ENCODE data around the gene STK17B. TPM values are rescaled to one million over a fixed set of nuclear protein-coding genes. Genes with fewer than 3 reads are reported as not detected.

The STK17B gene
- total and polyA plus RNA-seq, 9 of the 15 experiments (the other 6 are each of a cell fraction or from before 2014, with no cell fraction given), result 2.3 to 17.7 (median 8.5) TPM

DNA sequence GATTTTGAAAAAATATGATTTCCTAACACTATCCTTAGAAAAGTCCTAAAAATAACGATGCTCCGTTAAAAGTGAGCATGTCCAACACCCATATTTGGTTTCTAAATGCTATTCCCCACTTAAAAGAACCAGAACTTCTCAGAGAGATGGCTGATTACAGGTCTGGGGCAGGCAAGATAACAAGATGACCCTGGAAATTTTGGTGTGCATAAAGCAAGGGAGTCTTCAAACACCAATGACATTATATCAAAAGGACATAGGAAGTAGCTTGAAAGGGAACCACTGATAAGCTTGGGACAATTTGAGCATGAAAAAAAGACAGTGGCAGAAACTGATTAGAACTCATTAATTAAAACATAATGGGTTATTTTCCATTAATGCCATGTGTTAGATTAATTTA is 17.9 kb downstream of the STK17B start (continued):
- TF ChIP-seq, protein P1, sequence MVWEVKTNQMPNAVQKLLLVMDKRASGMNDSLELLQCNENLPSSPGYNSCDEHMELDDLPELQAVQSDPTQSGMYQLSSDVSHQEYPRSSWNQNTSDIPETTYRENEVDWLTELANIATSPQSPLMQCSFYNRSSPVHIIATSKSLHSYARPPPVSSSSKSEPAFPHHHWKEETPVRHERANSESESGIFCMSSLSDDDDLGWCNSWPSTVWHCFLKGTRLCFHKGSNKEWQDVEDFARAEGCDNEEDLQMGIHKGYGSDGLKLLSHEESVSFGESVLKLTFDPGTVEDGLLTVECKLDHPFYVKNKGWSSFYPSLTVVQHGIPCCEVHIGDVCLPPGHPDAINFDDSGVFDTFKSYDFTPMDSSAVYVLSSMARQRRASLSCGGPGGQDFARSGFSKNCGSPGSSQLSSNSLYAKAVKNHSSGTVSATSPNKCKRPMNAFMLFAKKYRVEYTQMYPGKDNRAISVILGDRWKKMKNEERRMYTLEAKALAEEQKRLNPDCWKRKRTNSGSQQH (CRISPR knock-in tag; IDR thresholded peaks at IDR 0.05), result no peak
- peak in 1 of 2 experiments; percentile 46; a peak in 1 of 4 replicates for TF ChIP-seq SRF (CRISPR knock-in tag; IDR thresholded peaks at IDR 0.05)
- no peak for TF ChIP-seq FOXP1 (CRISPR knock-in tag; IDR thresholded peaks at IDR 0.05)
- no peak for TF ChIP-seq DNMT1 (IDR thresholded peaks at IDR 0.05)
- TF ChIP-seq, protein P2, sequence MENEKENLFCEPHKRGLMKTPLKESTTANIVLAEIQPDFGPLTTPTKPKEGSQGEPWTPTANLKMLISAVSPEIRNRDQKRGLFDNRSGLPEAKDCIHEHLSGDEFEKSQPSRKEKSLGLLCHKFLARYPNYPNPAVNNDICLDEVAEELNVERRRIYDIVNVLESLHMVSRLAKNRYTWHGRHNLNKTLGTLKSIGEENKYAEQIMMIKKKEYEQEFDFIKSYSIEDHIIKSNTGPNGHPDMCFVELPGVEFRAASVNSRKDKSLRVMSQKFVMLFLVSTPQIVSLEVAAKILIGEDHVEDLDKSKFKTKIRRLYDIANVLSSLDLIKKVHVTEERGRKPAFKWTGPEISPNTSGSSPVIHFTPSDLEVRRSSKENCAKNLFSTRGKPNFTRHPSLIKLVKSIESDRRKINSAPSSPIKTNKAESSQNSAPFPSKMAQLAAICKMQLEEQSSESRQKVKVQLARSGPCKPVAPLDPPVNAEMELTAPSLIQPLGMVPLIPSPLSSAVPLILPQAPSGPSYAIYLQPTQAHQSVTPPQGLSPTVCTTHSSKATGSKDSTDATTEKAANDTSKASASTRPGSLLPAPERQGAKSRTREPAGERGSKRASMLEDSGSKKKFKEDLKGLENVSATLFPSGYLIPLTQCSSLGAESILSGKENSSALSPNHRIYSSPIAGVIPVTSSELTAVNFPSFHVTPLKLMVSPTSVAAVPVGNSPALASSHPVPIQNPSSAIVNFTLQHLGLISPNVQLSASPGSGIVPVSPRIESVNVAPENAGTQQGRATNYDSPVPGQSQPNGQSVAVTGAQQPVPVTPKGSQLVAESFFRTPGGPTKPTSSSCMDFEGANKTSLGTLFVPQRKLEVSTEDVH (IDR thresholded peaks at IDR 0.05; ENCODE audit: low read depth, partially characterized antibody), result no peak
- TF ChIP-seq, protein P3, sequence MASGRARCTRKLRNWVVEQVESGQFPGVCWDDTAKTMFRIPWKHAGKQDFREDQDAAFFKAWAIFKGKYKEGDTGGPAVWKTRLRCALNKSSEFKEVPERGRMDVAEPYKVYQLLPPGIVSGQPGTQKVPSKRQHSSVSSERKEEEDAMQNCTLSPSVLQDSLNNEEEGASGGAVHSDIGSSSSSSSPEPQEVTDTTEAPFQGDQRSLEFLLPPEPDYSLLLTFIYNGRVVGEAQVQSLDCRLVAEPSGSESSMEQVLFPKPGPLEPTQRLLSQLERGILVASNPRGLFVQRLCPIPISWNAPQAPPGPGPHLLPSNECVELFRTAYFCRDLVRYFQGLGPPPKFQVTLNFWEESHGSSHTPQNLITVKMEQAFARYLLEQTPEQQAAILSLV (tag; IDR thresholded peaks at IDR 0.05), result no peak
- no peak for TF ChIP-seq TRIM28 (IDR thresholded peaks at IDR 0.05)
- TF ChIP-seq, protein P4, sequence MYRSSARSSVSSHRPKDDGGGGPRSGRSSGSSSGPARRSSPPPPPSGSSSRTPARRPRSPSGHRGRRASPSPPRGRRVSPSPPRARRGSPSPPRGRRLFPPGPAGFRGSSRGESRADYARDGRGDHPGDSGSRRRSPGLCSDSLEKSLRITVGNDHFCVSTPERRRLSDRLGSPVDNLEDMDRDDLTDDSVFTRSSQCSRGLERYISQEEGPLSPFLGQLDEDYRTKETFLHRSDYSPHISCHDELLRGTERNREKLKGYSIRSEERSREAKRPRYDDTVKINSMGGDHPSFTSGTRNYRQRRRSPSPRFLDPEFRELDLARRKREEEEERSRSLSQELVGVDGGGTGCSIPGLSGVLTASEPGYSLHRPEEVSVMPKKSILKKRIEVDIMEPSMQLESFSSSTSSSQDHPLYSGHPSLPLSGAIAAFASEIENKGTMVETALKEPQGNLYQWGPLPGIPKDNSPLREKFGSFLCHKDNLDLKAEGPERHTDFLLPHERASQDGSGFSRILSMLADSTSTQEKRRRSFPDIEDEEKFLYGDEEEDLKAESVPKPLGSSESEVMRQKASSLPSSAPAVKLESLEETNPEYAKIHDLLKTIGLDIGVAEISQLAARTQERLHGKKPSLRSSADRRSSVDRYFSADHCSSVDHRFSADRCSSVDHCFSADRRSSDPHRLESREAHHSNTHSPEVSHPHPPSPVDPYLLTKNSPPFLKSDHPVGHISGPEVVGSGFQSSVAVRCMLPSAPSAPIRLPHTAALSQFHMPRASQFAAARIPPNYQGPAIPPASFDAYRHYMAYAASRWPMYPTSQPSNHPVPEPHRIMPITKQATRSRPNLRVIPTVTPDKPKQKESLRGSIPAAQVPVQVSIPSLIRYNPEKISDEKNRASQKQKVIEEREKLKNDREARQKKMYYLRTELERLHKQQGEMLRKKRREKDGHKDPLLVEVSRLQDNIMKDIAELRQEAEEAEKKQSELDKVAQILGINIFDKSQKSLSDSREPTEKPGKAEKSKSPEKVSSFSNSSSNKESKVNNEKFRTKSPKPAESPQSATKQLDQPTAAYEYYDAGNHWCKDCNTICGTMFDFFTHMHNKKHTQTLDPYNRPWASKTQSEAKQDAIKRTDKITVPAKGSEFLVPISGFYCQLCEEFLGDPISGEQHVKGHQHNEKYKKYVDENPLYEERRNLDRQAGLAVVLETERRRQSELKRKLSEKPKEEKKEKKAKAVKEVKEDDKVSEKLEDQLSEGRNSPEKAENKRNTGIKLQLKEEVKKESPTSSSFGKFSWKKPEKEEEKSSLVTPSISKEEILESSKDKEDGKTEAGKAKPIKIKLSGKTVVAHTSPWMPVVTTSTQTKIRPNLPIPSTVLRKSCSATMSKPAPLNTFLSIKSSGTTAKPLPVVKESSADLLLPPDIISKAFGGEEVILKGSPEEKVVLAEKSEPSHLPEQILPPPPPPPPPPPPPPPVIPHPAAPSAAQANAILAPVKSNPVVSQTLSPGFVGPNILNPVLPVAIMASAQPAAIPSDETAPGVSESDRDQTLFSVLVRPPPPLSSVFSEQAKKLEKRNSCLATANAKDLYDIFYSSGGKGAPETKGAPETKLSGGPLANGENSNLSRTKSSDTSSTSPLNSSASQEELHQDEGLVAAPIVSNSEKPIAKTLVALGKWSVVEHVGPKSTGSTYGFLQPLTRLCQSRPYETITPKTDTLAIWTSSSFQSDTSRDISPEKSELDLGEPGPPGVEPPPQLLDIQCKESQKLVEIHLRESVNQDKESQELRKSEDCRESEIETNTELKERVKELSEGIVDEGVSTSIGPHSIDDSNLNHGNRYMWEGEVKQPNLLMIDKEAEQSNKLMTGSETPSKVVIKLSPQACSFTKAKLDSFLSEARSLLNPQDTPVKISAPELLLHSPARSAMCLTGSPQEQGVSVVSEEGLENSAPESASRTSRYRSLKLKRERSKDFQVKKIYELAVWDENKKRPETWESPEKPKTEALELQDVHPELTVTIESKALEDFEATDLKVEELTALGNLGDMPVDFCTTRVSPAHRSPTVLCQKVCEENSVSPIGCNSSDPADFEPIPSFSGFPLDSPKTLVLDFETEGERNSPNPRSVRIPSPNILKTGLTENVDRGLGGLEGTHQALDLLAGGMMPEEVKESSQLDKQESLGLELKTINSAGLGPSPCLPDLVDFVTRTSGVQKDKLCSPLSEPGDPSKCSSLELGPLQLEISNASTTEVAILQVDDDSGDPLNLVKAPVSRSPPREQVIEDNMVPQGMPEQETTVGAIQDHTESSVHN (IDR thresholded peaks at IDR 0.05; ENCODE audit: borderline replicate concordance in 1 of 2, low read depth in 1 of 2), result no peak
- TF ChIP-seq EWSR1 (IDR thresholded peaks at IDR 0.05; ENCODE audit: borderline replicate concordance, low read depth, partially characterized antibody), result no peak
- TF ChIP-seq, protein P5, sequence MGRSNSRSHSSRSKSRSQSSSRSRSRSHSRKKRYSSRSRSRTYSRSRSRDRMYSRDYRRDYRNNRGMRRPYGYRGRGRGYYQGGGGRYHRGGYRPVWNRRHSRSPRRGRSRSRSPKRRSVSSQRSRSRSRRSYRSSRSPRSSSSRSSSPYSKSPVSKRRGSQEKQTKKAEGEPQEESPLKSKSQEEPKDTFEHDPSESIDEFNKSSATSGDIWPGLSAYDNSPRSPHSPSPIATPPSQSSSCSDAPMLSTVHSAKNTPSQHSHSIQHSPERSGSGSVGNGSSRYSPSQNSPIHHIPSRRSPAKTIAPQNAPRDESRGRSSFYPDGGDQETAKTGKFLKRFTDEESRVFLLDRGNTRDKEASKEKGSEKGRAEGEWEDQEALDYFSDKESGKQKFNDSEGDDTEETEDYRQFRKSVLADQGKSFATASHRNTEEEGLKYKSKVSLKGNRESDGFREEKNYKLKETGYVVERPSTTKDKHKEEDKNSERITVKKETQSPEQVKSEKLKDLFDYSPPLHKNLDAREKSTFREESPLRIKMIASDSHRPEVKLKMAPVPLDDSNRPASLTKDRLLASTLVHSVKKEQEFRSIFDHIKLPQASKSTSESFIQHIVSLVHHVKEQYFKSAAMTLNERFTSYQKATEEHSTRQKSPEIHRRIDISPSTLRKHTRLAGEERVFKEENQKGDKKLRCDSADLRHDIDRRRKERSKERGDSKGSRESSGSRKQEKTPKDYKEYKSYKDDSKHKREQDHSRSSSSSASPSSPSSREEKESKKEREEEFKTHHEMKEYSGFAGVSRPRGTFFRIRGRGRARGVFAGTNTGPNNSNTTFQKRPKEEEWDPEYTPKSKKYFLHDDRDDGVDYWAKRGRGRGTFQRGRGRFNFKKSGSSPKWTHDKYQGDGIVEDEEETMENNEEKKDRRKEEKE (IDR thresholded peaks at IDR 0.05; ENCODE audit: borderline replicate concordance in 1 of 2, control insufficient read depth in 1 of 2, low read depth in 2 of 2, low read length in 1 of 2), result no peak
